Karpas-422 (cell line): Measurements from ENCODE around the gene MEDAG. TPM values are rescaled to one million over a fixed set of nuclear protein-coding genes. Genes with fewer than 3 reads are reported as not detected.

ENCODE experiments used
- DNase-seq: peaks from one replicate; pipeline ENCODE4 v3.0.0-alpha.2; 2015
- H2AFZ ChIP-seq: fragments of 200-600 bp; sonication (generic); 2 replicates; pipeline ENCODE4 v1.6.1; 2014; ENCODE audit warnings: antibody characterized with exemption, low read length, mixed read lengths
- H3K27ac ChIP-seq: fragments of 200-600 bp; sonication (generic); 2 replicates; pipeline ENCODE4 v1.5.1; 2014; ENCODE audit warnings: mild to moderate bottlenecking, low read length, moderate library complexity
- H3K27me3 ChIP-seq: fragments of 200-600 bp; sonication (generic); 2 replicates; pipeline ENCODE4 v1.6.1; 2014; ENCODE audit warnings: low read length, mixed read lengths
- H3K36me3 ChIP-seq: fragments of 200-600 bp; sonication (generic); 2 replicates; pipeline ENCODE4 v1.6.1; 2014; ENCODE audit warnings: low read length, mixed read lengths; ENCODE audit not compliant: insufficient read depth
- H3K4me1 ChIP-seq: fragments of 200-600 bp; sonication (generic); 2 replicates; pipeline ENCODE4 v1.6.1; 2014; ENCODE audit warnings: mild to moderate bottlenecking, low read length, mixed read lengths
- H3K4me2 ChIP-seq: fragments of 200-600 bp; sonication (generic); 2 replicates; pipeline ENCODE4 v1.6.1; 2014; ENCODE audit warnings: low read length, low read depth, mild to moderate bottlenecking; ENCODE audit not compliant: poor library complexity, severe bottlenecking
- H3K4me3 ChIP-seq: fragments of 200-600 bp; sonication (generic); 2 replicates; pipeline ENCODE4 v1.5.1; 2014; ENCODE audit warnings: mild to moderate bottlenecking, antibody characterized with exemption, low read length, mixed read lengths
- H3K79me2 ChIP-seq: fragments of 200-600 bp; sonication (generic); 2 replicates; pipeline ENCODE4 v1.6.1; 2014; ENCODE audit warnings: mild to moderate bottlenecking, low read length, mixed read lengths
- H3K9ac ChIP-seq: fragments of 200-600 bp; sonication (generic); 2 replicates; pipeline ENCODE4 v1.6.0; 2014; ENCODE audit warnings: low read length
- H3K9me2 ChIP-seq: fragments of 200-600 bp; sonication (generic), shearing (Covaris generic); replicated peaks from 2 replicates; pipeline ENCODE4 v1.6.0; 2014; ENCODE audit warnings: mild to moderate bottlenecking, low read length, moderate library complexity; ENCODE audit not compliant: insufficient read depth
- H3K9me3 ChIP-seq: fragments of 300-700, 200-600 bp; sonication (generic); 2 replicates; pipeline ENCODE4 v1.6.1; 2014; ENCODE audit warnings: low read length, mixed read lengths
- H4K20me1 ChIP-seq: fragments of 200-600 bp; sonication (generic); 2 replicates; pipeline ENCODE4 v1.6.1; 2014; ENCODE audit warnings: mild to moderate bottlenecking, antibody characterized with exemption, low read length, low read depth; ENCODE audit not compliant: insufficient read depth
- total RNA-seq: library from RNA; depleted of rRNA; stranded (reverse); fragments of >200 nt; shearing (Covaris generic); gene quantifications from 2 replicates; pipeline ENCODE4 v1.2.3, GENCODE V29; 2014; ENCODE audit warnings: low replicate concordance

Gene MEDAG
- total RNA-seq, 1 experiment from 2014 or later, result not detected

- Histone ChIP-seq H3K27me3 (no peaks in the 10 kb centered on the region), H2AFZ (no peak overlapping the region), H3K27ac (no peak overlapping the region), H3K79me2 (no peaks in the 10 kb centered on the region), H4K20me1 (no peaks in the 10 kb centered on the region), H3K4me2 (no peak overlapping the region), H3K9me3 (no peaks in the 10 kb centered on the region), H3K4me1 (no peaks in the 10 kb centered on the region), H3K4me3 (no peak overlapping the region), H3K36me3 (no peaks in the 10 kb centered on the region), H3K9me2 (no peaks in the 10 kb centered on the region), H3K9ac (no peak overlapping the region)
- peak; percentile 96 for DNase-seq
Observed at GRCh38 chr13:30870049-30870884, 35.8 kb upstream of the MEDAG start.

- H3K4me3 ChIP-seq, result no peak overlapping the region
- no peak overlapping the region for H3K4me2 ChIP-seq
- no peaks in the 10 kb centered on the region for H3K79me2 ChIP-seq
- H3K36me3 ChIP-seq, result no peaks in the 10 kb centered on the region
- H3K9ac ChIP-seq, result no peak overlapping the region
- H3K9me3 ChIP-seq, result no peaks in the 10 kb centered on the region
- DNase-seq, result no peak
- no peaks in the 10 kb centered on the region for H3K9me2 ChIP-seq
- no peaks in the 10 kb centered on the region for H3K4me1 ChIP-seq
- H4K20me1 ChIP-seq, result no peaks in the 10 kb centered on the region
- H3K27ac ChIP-seq, result no peak overlapping the region
- no peak overlapping the region for H2AFZ ChIP-seq
- H3K27me3 ChIP-seq, result no peaks in the 10 kb centered on the region
Observed at GRCh38 chr13:30870916-30871587, 35.0 kb upstream of the MEDAG start.

GRCh38 chr13:30871588-30872275 lies 34.3 kb upstream of the MEDAG start:
- no peak for DNase-seq
- Histone ChIP-seq H3K9ac (no peak overlapping the region), H3K27ac (no peak overlapping the region), H3K27me3 (no peaks in the 10 kb centered on the region), H3K4me3 (no peak overlapping the region), H3K79me2 (no peaks in the 10 kb centered on the region), H3K9me3 (no peaks in the 10 kb centered on the region), H2AFZ (no peak overlapping the region), H4K20me1 (no peaks in the 10 kb centered on the region), H3K4me2 (no peak overlapping the region), H3K4me1 (no peaks in the 10 kb centered on the region), H3K9me2 (no peaks in the 10 kb centered on the region), H3K36me3 (no peaks in the 10 kb centered on the region)

GRCh38 chr13:30872276-30872594 lies 33.8 kb upstream of the MEDAG start:
- Histone ChIP-seq H4K20me1 (no peaks in the 10 kb centered on the region), H3K9me2 (no peaks in the 10 kb centered on the region), H3K9ac (no peak overlapping the region), H2AFZ (no peak overlapping the region), H3K36me3 (no peaks in the 10 kb centered on the region), H3K9me3 (no peaks in the 10 kb centered on the region), H3K27me3 (no peaks in the 10 kb centered on the region), H3K4me1 (no peaks in the 10 kb centered on the region), H3K27ac (no peak overlapping the region), H3K79me2 (no peaks in the 10 kb centered on the region), H3K4me2 (no peak overlapping the region), H3K4me3 (no peak overlapping the region)
- no peak for DNase-seq

- Histone ChIP-seq H3K9me3 (no peaks in the 10 kb centered on the region), H3K4me2 (no peak overlapping the region), H2AFZ (no peak overlapping the region)
Observed at GRCh38 chr13:30872685-30873461, 33.2 kb upstream of the MEDAG start.

GRCh38 chr13:30873499-30873898 lies 32.6 kb upstream of the MEDAG start:
- H3K79me2 ChIP-seq, result no peaks in the 10 kb centered on the region
- no peak overlapping the region for H2AFZ ChIP-seq
- no peaks in the 10 kb centered on the region for H3K36me3 ChIP-seq
- H3K9me3 ChIP-seq, result no peaks in the 10 kb centered on the region
- H3K4me1 ChIP-seq, result no peaks in the 10 kb centered on the region
- no peaks in the 10 kb centered on the region for H4K20me1 ChIP-seq
- H3K27me3 ChIP-seq, result no peaks in the 10 kb centered on the region
- H3K9me2 ChIP-seq, result no peaks in the 10 kb centered on the region
- no peak overlapping the region for H3K27ac ChIP-seq
- no peak overlapping the region for H3K4me2 ChIP-seq
- H3K4me3 ChIP-seq, result no peak overlapping the region
- DNase-seq, result no peak
- H3K9ac ChIP-seq, result no peak overlapping the region

More at GRCh38 chr13:30872685-30873461, 33.2 kb upstream of the MEDAG start:
- no peak for DNase-seq
- Histone ChIP-seq H3K4me3 (no peak overlapping the region), H3K9me2 (no peaks in the 10 kb centered on the region), H3K9ac (no peak overlapping the region), H4K20me1 (no peaks in the 10 kb centered on the region), H3K36me3 (no peaks in the 10 kb centered on the region), H3K79me2 (no peaks in the 10 kb centered on the region), H3K27me3 (no peaks in the 10 kb centered on the region), H3K27ac (no peak overlapping the region), H3K4me1 (no peaks in the 10 kb centered on the region)

- no peaks in the 10 kb centered on the region for H3K4me1 ChIP-seq
- H3K4me2 ChIP-seq, result no peak overlapping the region
- H3K9ac ChIP-seq, result no peak overlapping the region
- no peak overlapping the region for H3K4me3 ChIP-seq
- H3K27me3 ChIP-seq, result no peaks in the 10 kb centered on the region
- no peaks in the 10 kb centered on the region for H3K36me3 ChIP-seq
- no peaks in the 10 kb centered on the region for H3K79me2 ChIP-seq
- no peak overlapping the region for H3K27ac ChIP-seq
- H4K20me1 ChIP-seq, result no peaks in the 10 kb centered on the region
- no peaks in the 10 kb centered on the region for H3K9me3 ChIP-seq
- H2AFZ ChIP-seq, result no peak overlapping the region
- no peak for DNase-seq
- no peaks in the 10 kb centered on the region for H3K9me2 ChIP-seq
Observed at GRCh38 chr13:30874111-30874510, 32.0 kb upstream of the MEDAG start.

GRCh38 chr13:30874561-30874960 lies 31.5 kb upstream of the MEDAG start:
- no peaks in the 10 kb centered on the region for H4K20me1 ChIP-seq
- no peak overlapping the region for H2AFZ ChIP-seq
- no peaks in the 10 kb centered on the region for H3K79me2 ChIP-seq
- no peaks in the 10 kb centered on the region for H3K9me3 ChIP-seq
- no peak overlapping the region for H3K9ac ChIP-seq
- H3K9me2 ChIP-seq, result no peaks in the 10 kb centered on the region
- no peak for DNase-seq
- no peaks in the 10 kb centered on the region for H3K36me3 ChIP-seq
- H3K27me3 ChIP-seq, result no peaks in the 10 kb centered on the region
- H3K4me2 ChIP-seq, result no peak overlapping the region
- H3K4me3 ChIP-seq, result no peak overlapping the region
- no peaks in the 10 kb centered on the region for H3K4me1 ChIP-seq
- no peak overlapping the region for H3K27ac ChIP-seq
